Measurements from ENCODE around the gene POLR2A. TPM values are rescaled to one million over a fixed set of nuclear protein-coding genes. Genes with fewer than 3 reads are reported as not detected.

POLR2A gene
- total RNA-seq, 4 donors from 2014 or later = 41.0 to 55.3 (median 47.3) TPM

DNA sequence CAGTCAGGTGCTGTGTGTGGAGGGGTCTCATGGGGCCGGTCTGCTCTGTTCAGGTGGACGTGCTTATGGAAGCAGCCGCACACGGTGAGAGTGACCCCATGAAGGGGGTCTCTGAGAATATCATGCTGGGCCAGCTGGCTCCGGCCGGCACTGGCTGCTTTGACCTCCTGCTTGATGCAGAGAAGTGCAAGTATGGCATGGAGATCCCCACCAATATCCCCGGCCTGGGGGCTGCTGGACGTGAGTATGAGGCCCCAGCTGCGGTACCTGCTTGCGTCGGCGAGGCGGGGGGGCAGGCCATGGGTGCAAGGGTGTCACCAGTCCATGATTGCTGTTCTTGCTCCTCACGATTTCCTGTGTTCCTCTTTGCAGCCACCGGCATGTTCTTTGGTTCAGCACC is 27.9 kb downstream of the POLR2A start:
- H3K36me3 ChIP-seq = peaks cover 0 to 76% of the 10 kb centered on the region in 2 donors
- 70 to 100% methylated on average over 2 of the region's 15 CpGs for WGBS, 2 donors (ENCODE audit: low coverage in 1 of 2)
- no peaks in the 10 kb centered on the region for H3K9me3 ChIP-seq
- no peak for ATAC-seq
- H3K4me1 ChIP-seq = peaks cover 0 to 6% (median 0%) of the 10 kb centered on the region in 3 donors
- no peak for TF ChIP-seq POLR2AphosphoS5 (IDR thresholded peaks at IDR 0.05)
- TF ChIP-seq, protein P1, sequence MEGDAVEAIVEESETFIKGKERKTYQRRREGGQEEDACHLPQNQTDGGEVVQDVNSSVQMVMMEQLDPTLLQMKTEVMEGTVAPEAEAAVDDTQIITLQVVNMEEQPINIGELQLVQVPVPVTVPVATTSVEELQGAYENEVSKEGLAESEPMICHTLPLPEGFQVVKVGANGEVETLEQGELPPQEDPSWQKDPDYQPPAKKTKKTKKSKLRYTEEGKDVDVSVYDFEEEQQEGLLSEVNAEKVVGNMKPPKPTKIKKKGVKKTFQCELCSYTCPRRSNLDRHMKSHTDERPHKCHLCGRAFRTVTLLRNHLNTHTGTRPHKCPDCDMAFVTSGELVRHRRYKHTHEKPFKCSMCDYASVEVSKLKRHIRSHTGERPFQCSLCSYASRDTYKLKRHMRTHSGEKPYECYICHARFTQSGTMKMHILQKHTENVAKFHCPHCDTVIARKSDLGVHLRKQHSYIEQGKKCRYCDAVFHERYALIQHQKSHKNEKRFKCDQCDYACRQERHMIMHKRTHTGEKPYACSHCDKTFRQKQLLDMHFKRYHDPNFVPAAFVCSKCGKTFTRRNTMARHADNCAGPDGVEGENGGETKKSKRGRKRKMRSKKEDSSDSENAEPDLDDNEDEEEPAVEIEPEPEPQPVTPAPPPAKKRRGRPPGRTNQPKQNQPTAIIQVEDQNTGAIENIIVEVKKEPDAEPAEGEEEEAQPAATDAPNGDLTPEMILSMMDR (IDR thresholded peaks at IDR 0.05) = no peak
- no peak for TF ChIP-seq EP300 (IDR thresholded peaks at IDR 0.05)
- no peak for TF ChIP-seq POLR2A (IDR thresholded peaks at IDR 0.05)
- no peak overlapping the region for H3K27ac ChIP-seq
- no peaks in the 10 kb centered on the region for H3K27me3 ChIP-seq
- no peak overlapping the region for H3K4me3 ChIP-seq

DNA sequence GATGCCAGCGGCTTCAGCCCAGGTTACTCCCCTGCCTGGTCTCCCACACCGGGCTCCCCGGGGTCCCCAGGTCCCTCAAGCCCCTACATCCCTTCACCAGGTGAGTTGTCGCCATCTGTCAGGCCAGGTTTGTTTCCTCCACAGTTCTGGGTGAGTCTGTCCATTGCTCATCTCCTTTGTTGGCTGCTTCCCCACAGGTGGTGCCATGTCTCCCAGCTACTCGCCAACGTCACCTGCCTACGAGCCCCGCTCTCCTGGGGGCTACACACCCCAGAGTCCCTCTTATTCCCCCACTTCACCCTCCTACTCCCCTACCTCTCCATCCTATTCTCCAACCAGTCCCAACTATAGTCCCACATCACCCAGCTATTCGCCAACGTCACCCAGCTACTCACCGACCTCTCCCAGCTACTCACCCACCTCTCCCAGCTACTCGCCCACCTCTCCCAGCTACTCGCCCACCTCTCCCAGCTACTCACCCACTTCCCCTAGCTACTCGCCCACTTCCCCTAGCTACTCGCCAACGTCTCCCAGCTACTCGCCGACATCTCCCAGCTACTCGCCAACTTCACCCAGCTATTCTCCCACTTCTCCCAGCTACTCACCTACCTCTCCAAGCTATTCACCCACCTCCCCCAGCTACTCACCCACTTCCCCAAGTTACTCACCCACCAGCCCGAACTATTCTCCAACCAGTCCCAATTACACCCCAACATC is 28.8 kb downstream of the POLR2A start:
- H3K36me3 ChIP-seq = peaks cover 0 to 67% of the 10 kb centered on the region in 2 donors
- H3K27me3 ChIP-seq = no peaks in the 10 kb centered on the region
- H3K4me1 ChIP-seq = peaks cover 0 to 6% (median 0%) of the 10 kb centered on the region in 3 donors
- no peak overlapping the region for H3K4me3 ChIP-seq
- WGBS, 2 donors (ENCODE audit: low coverage in 1 of 2) = 84 to 88% methylated on average over 17 to 20 of the region's 20 CpGs
- no peak for ATAC-seq
- H3K27ac ChIP-seq = no peak overlapping the region
- no peak for TF ChIP-seq POLR2AphosphoS5 (IDR thresholded peaks at IDR 0.05)
- no peak for TF ChIP-seq POLR2A (IDR thresholded peaks at IDR 0.05)
- TF ChIP-seq EP300 (IDR thresholded peaks at IDR 0.05) = no peak
- TF ChIP-seq, protein P1 (IDR thresholded peaks at IDR 0.05) = no peak
- H3K9me3 ChIP-seq = no peaks in the 10 kb centered on the region

DNA sequence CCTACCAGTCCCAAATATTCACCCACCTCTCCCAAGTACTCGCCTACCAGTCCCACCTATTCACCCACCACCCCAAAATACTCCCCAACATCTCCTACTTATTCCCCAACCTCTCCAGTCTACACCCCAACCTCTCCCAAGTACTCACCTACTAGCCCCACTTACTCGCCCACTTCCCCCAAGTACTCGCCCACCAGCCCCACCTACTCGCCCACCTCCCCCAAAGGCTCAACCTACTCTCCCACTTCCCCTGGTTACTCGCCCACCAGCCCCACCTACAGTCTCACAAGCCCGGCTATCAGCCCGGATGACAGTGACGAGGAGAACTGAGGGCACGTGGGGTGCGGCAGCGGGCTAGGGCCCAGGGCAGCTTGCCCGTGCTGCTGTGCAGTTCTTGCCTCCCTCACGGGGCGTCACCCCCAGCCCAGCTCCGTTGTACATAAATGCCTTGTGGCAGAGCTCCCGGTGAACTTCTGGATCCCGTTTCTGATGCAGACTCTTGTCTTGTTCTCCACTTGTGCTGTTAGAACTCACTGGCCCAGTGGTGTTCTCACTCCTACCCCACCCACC is 29.8 kb downstream of the POLR2A start:
- Histone ChIP-seq H3K36me3 (peaks cover 0 to 58% of the 10 kb centered on the region in 2 donors), H3K4me3 (no peak overlapping the region), H3K27ac (no peak overlapping the region), H3K4me1 (peaks cover 0 to 6% (median 0%) of the 10 kb centered on the region in 3 donors), H3K9me3 (no peaks in the 10 kb centered on the region), H3K27me3 (no peaks in the 10 kb centered on the region)
- no peak for ATAC-seq
- WGBS, 2 donors (ENCODE audit: low coverage in 1 of 2) = 71 to 74% methylated on average over 6 to 9 of the region's 17 CpGs
- no peak for TF ChIP-seq POLR2A (IDR thresholded peaks at IDR 0.05)
- TF ChIP-seq EP300 (IDR thresholded peaks at IDR 0.05) = no peak
- no peak for TF ChIP-seq POLR2AphosphoS5 (IDR thresholded peaks at IDR 0.05)
- TF ChIP-seq, protein P1 (IDR thresholded peaks at IDR 0.05) = no peak

DNA sequence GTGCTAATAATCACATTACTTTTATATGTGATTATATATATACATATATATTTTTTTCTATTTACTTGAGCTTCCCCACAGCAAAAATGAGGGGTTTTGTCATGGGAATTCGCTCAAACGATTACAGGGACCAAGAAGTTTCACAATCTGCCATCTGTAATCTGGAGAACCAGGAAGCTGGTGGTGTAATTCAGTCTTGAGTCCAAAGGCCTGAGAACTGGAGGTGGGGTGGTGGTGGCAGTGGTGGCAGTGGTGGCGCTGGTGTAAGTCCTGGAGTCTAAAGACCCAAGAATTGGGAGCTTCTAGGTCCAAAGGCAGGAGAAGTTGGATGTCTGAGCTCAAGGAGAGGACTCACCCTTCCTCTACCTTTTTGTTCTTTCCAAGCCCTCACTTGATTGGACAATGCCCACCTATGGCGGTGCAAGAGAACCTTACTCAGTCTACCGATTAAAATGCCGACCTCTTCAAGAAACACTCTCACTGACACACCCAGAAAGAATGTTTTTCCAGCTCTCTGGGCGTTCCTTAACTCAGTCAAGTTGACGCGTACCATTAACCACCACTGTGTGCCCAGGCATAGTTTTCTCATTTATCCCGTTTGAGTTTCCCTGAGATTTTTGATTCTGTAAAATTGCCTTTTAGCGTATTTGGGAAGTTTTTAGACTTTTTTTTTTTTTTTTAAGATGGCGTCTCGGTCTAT is 31.9 kb downstream of the POLR2A start:
- Histone ChIP-seq H3K27ac (no peak overlapping the region), H3K27me3 (no peaks in the 10 kb centered on the region), H3K36me3 (peaks cover 0 to 36% of the 10 kb centered on the region in 2 donors), H3K9me3 (no peaks in the 10 kb centered on the region), H3K4me1 (peaks cover 0 to 6% (median 0%) of the 10 kb centered on the region in 3 donors), H3K4me3 (no peak overlapping the region)
- no peak for ATAC-seq
- WGBS, 2 donors (ENCODE audit: low coverage in 1 of 2) = 83 to 90% methylated on average over 9 to 11 of the region's 13 CpGs
- TF ChIP-seq POLR2AphosphoS5 (IDR thresholded peaks at IDR 0.05) (no peak), POLR2A (IDR thresholded peaks at IDR 0.05) (no peak), EP300 (IDR thresholded peaks at IDR 0.05) (no peak)
- TF ChIP-seq, protein P1 (IDR thresholded peaks at IDR 0.05) = no peak

Measured in gastroesophageal sphincter (tissue), 4 donors.